ENCODE results near the gene INSM1. TPM values are rescaled to one million over a fixed set of nuclear protein-coding genes. Genes with fewer than 3 reads are reported as not detected.

INSM1 gene
- total RNA-seq, 6 experiments from 2014 or later, result not detected

- Histone ChIP-seq H3K4me3 (no peak overlapping the region), H3K4me1 (no peaks in the 10 kb centered on the region), H3K27me3 (no peaks in the 10 kb centered on the region), H3K9me3 (no peaks in the 10 kb centered on the region), H3K36me3 (no peaks in the 10 kb centered on the region), H3K27ac (no peak overlapping the region)
- WGBS (ENCODE audit: insufficient coverage, low coverage, low lambda C conversion rate, missing lambda C conversion rate), result 79% methylated on average over 6 of the region's 6 CpGs
- no peak for ATAC-seq
- intact Hi-C loops (cut with DNase I), result no loop called here
- no peak for TF ChIP-seq CTCF (IDR thresholded peaks at IDR 0.05)
- TF ChIP-seq POLR2A (IDR thresholded peaks at IDR 0.05), result no peak
- DNase-seq, result no peak
Observed at GRCh38 chr20:20322912-20323311, 45.0 kb upstream of the INSM1 start.

- H3K36me3 ChIP-seq, result no peaks in the 10 kb centered on the region
- H3K27ac ChIP-seq, result no peak overlapping the region
- no peaks in the 10 kb centered on the region for H3K4me1 ChIP-seq
- H3K27me3 ChIP-seq, result no peaks in the 10 kb centered on the region
- H3K4me3 ChIP-seq, result no peak overlapping the region
- no peaks in the 10 kb centered on the region for H3K9me3 ChIP-seq
- 85% methylated on average over 6 of the region's 6 CpGs for WGBS (ENCODE audit: insufficient coverage, low coverage, low lambda C conversion rate, missing lambda C conversion rate)
- intact Hi-C loops (cut with DNase I), result no loop called here
- ATAC-seq (no peak), DNase-seq (no peak)
- TF ChIP-seq POLR2A (IDR thresholded peaks at IDR 0.05) (no peak), CTCF (IDR thresholded peaks at IDR 0.05) (no peak)
Observed at GRCh38 chr20:20327746-20328145, 40.2 kb upstream of the INSM1 start.

- H3K27me3 ChIP-seq, result no peaks in the 10 kb centered on the region
- DNase-seq (no peak), ATAC-seq (no peak)
- no peak overlapping the region for H3K4me3 ChIP-seq
- no peaks in the 10 kb centered on the region for H3K9me3 ChIP-seq
- H3K27ac ChIP-seq, result no peak overlapping the region
- intact Hi-C loops (cut with DNase I), result no loop called here
- no peaks in the 10 kb centered on the region for H3K4me1 ChIP-seq
- TF ChIP-seq POLR2A (IDR thresholded peaks at IDR 0.05) (no peak), CTCF (IDR thresholded peaks at IDR 0.05) (no peak)
- no peaks in the 10 kb centered on the region for H3K36me3 ChIP-seq
- WGBS (ENCODE audit: insufficient coverage, low coverage, low lambda C conversion rate, missing lambda C conversion rate), result 80% methylated on average over 10 of the region's 13 CpGs
Observed at GRCh38 chr20:20329564-20329963, 38.3 kb upstream of the INSM1 start.

GRCh38 chr20:20331156-20331555 lies 36.7 kb upstream of the INSM1 start:
- no peaks in the 10 kb centered on the region for H3K4me1 ChIP-seq
- intact Hi-C loops (cut with DNase I), result no loop called here
- H3K36me3 ChIP-seq, result no peaks in the 10 kb centered on the region
- WGBS (ENCODE audit: insufficient coverage, low coverage, low lambda C conversion rate, missing lambda C conversion rate), result 20% methylated on average over 1 of the region's 1 CpG
- no peak overlapping the region for H3K27ac ChIP-seq
- no peaks in the 10 kb centered on the region for H3K27me3 ChIP-seq
- ATAC-seq (no peak), DNase-seq (no peak)
- no peak overlapping the region for H3K4me3 ChIP-seq
- no peak for TF ChIP-seq CTCF (IDR thresholded peaks at IDR 0.05)
- TF ChIP-seq POLR2A (IDR thresholded peaks at IDR 0.05), result no peak
- H3K9me3 ChIP-seq, result no peaks in the 10 kb centered on the region

GRCh38 chr20:20331817-20332216 lies 36.1 kb upstream of the INSM1 start:
- 62% methylated on average over 2 of the region's 2 CpGs for WGBS (ENCODE audit: insufficient coverage, low coverage, low lambda C conversion rate, missing lambda C conversion rate)
- TF ChIP-seq CTCF (IDR thresholded peaks at IDR 0.05) (no peak), POLR2A (IDR thresholded peaks at IDR 0.05) (no peak)
- intact Hi-C loops (cut with DNase I), result no loop called here

More at GRCh38 chr20:20331817-20332216, 36.1 kb upstream of the INSM1 start:
- no peak overlapping the region for H3K4me3 ChIP-seq
- DNase-seq (no peak), ATAC-seq (no peak)
- no peaks in the 10 kb centered on the region for H3K4me1 ChIP-seq
- H3K27me3 ChIP-seq, result no peaks in the 10 kb centered on the region
- H3K27ac ChIP-seq, result no peak overlapping the region
- no peaks in the 10 kb centered on the region for H3K36me3 ChIP-seq
- H3K9me3 ChIP-seq, result no peaks in the 10 kb centered on the region

Measured in right lobe of liver (tissue), 6 donors.